RWPE2 (cell line): ENCODE measurements around the gene MRPS33.

Experiments used
- ATAC-seq: fragments of 200-7000 bp; cut with Tn5 transposase; 3 replicates; pipeline ENCODE4 v1.9.1; 2021; ENCODE audit warnings: low read depth
- DNase-seq: peaks from one replicate; pipeline ENCODE4 v3.0.0-alpha.2; 2020; ENCODE audit warnings: low spot score
- H3K27ac ChIP-seq: fragments of 450-650 bp; 2 replicates; pipeline ENCODE4 v1.5.1; 2017; ENCODE audit warnings: mild to moderate bottlenecking; ENCODE audit not compliant: poor library complexity, severe bottlenecking
- H3K27me3 ChIP-seq: fragments of 250-450 bp; sonication (Bioruptor Pico); 2 replicates; pipeline ENCODE4 v1.5.1; 2021; ENCODE audit warnings: mild to moderate bottlenecking, moderate library complexity; ENCODE audit not compliant: insufficient read depth, poor library complexity, severe bottlenecking
- H3K36me3 ChIP-seq: fragments of 250-450 bp; sonication (Bioruptor Pico); 2 replicates; pipeline ENCODE4 v1.5.1; 2020; ENCODE audit warnings: low read depth, mild to moderate bottlenecking, moderate library complexity
- H3K4me1 ChIP-seq: fragments of 250-450 bp; sonication (Bioruptor Pico); 2 replicates; pipeline ENCODE4 v1.5.1; 2021; ENCODE audit warnings: mild to moderate bottlenecking, moderate library complexity; ENCODE audit not compliant: insufficient read depth, poor library complexity, severe bottlenecking
- H3K4me3 ChIP-seq: fragments of 250-450 bp; sonication (Bioruptor Pico); 2 replicates; pipeline ENCODE4 v1.5.1; 2021; ENCODE audit warnings: mild to moderate bottlenecking, moderate library complexity; ENCODE audit not compliant: severe bottlenecking
- H3K9me3 ChIP-seq: fragments of 250-450 bp; sonication (Bioruptor Pico); 2 replicates; pipeline ENCODE4 v1.5.1; 2021; ENCODE audit warnings: mild to moderate bottlenecking, moderate library complexity; ENCODE audit not compliant: severe bottlenecking
- TF ChIP-seq, protein P1 (sequence below): fragments of 450-650 bp; IDR thresholded peaks from one replicate; pipeline ENCODE4 v1.5.1; 2017; ENCODE audit warnings: mild to moderate bottlenecking, moderate library complexity; ENCODE audit not compliant: poor library complexity, severe bottlenecking

MRPS33 gene

DNA sequence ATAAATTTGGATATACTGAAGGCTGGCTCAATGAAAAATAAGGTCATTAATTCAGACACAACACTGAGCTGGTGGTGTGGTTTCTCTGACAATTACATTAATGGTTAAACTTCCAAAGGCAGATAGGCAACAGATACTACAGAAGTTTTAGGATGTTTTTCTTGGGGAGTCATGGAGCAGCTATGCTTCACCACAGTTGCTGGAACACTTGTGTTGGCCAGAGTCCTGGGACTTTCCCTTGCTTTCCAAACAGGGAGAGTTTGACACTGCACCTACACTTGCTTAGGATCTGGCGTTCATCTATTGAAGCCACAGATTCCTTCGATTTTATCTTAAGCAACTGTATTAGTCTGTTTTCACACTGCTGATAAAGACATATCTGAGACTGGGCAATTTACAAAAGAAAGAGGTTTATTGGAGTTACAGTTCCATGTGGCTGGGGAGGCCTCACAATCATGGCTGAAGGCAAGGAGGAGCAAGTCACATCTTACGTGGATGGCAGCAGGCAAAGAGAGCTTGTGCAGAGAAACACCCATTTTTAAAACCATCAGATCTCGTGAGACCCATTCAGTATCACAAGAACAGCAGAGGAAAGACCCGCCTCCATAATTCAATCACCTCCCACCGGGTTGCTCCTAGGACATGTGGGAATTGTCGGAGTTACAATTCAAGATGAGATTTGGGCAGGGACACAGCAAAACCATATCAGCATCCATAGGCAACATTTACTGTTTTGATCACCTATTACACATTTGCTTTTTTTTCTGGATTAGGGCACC is 31.3 kb upstream of the MRPS33 start:
- Histone ChIP-seq H3K27me3 (no peaks in the 10 kb centered on the region), H3K4me3 (no peak overlapping the region), H3K27ac (no peak overlapping the region), H3K9me3 (no peaks in the 10 kb centered on the region), H3K36me3 (no peaks in the 10 kb centered on the region), H3K4me1 (no peaks in the 10 kb centered on the region)
- TF ChIP-seq, protein P1, sequence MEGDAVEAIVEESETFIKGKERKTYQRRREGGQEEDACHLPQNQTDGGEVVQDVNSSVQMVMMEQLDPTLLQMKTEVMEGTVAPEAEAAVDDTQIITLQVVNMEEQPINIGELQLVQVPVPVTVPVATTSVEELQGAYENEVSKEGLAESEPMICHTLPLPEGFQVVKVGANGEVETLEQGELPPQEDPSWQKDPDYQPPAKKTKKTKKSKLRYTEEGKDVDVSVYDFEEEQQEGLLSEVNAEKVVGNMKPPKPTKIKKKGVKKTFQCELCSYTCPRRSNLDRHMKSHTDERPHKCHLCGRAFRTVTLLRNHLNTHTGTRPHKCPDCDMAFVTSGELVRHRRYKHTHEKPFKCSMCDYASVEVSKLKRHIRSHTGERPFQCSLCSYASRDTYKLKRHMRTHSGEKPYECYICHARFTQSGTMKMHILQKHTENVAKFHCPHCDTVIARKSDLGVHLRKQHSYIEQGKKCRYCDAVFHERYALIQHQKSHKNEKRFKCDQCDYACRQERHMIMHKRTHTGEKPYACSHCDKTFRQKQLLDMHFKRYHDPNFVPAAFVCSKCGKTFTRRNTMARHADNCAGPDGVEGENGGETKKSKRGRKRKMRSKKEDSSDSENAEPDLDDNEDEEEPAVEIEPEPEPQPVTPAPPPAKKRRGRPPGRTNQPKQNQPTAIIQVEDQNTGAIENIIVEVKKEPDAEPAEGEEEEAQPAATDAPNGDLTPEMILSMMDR = no peak
- no peak for DNase-seq
- no peak for ATAC-seq

DNA sequence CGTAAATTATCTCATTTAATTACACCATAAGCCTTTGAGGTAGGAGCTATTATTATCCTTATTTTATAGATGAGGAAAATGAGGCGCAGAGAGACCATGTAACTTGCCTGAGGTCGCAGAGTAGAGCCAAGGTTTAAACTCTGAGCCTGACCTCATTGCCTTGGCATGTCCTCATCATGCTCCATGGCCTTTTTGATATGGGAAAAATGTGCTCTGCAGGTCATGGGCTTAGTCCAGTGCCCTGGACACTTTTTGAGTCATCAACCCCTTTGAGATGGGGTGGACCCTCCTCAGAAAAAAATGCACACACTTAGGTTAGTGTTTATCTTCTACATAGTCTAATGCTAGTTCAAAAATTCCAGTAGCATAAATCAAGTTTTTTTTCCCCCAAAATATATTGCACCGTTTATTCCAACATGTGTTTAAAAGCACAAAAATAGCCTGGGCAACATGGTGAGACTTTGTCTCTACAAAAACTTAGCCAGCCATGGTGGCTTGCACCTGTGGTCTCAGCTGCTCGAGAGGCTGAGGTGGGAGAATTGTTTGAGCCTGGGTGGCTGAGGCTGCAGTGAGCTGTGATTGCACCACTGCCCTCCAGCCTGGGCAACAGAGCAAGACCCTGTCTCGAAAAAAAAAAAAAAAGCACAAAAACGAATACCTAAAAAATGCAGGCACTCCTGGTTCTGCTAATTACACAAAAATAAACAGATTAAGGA is 30.5 kb upstream of the MRPS33 start:
- Histone ChIP-seq H3K27ac (no peak overlapping the region), H3K4me1 (no peaks in the 10 kb centered on the region), H3K4me3 (no peak overlapping the region), H3K9me3 (no peaks in the 10 kb centered on the region), H3K36me3 (no peaks in the 10 kb centered on the region), H3K27me3 (no peaks in the 10 kb centered on the region)
- ATAC-seq = no peak
- TF ChIP-seq, protein P1 = no peak
- DNase-seq = no peak

DNA sequence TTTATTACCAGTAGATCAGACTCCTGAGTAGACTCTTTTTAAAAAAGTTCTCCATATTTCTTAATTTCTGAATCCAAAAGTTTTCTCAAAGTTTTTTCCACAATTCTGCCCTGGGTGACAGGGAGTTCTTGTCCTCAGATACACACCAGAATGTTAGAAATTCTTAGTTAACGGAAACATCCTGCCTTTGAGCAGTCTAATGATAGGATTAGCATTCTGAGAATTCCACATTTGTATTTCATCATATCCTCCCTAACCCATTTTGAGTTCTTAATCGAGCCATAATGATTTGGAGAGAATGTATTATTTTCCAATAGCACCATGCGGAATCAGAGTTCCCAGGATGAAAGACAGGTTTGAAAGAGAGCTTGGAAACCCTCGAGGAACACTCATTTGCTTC is 28.9 kb upstream of the MRPS33 start:
- ATAC-seq (no peak), DNase-seq (no peak)
- H3K27ac ChIP-seq = no peak overlapping the region
- H3K36me3 ChIP-seq = no peaks in the 10 kb centered on the region
- no peak overlapping the region for H3K4me3 ChIP-seq
- no peaks in the 10 kb centered on the region for H3K9me3 ChIP-seq
- H3K4me1 ChIP-seq = no peaks in the 10 kb centered on the region
- TF ChIP-seq, protein P1 = no peak
- no peaks in the 10 kb centered on the region for H3K27me3 ChIP-seq

- H3K4me1 ChIP-seq = no peaks in the 10 kb centered on the region
- no peaks in the 10 kb centered on the region for H3K9me3 ChIP-seq
- no peaks in the 10 kb centered on the region for H3K36me3 ChIP-seq
- TF ChIP-seq, protein P1 = no peak
- H3K4me3 ChIP-seq = no peak overlapping the region
- H3K27ac ChIP-seq = no peak overlapping the region
- no peak for ATAC-seq
- H3K27me3 ChIP-seq = no peaks in the 10 kb centered on the region
- DNase-seq = no peak
Observed at GRCh38 chr7:141042222-141043193, 27.8 kb upstream of the MRPS33 start.
